H9 (cell line): ENCODE measurements around the gene MACROD1. TPM values are rescaled to one million over a fixed set of nuclear protein-coding genes. Genes with fewer than 3 reads are reported as not detected.
A peak's percentile ranks its signal among the peaks of the same experiment; 100 is the strongest.

Experiments
- DNase-seq: peaks from one replicate; pipeline ENCODE4 v3.0.0-alpha.2; 2017
- H2AFZ ChIP-seq: one replicate; pipeline ENCODE4 v1.6.1; 2013; ENCODE audit warnings: mild to moderate bottlenecking, low read length, control low read depth, moderate library complexity
- H2AK5ac ChIP-seq: 2 replicates; pipeline ENCODE4 v1.6.1; 2013; ENCODE audit warnings: low read length, control low read depth, mixed read lengths; ENCODE audit not compliant: insufficient read length
- H2BK120ac ChIP-seq: one replicate; pipeline ENCODE4 v1.6.1; 2013; ENCODE audit warnings: low read depth, mild to moderate bottlenecking, low read length, control low read depth, inconsistent platforms; ENCODE audit not compliant: poor library complexity, severe bottlenecking
- H2BK12ac ChIP-seq: 2 replicates; pipeline ENCODE4 v1.6.1; 2013; ENCODE audit warnings: low read length, control low read depth, mixed read lengths, low read depth; ENCODE audit not compliant: insufficient read length
- H2BK15ac ChIP-seq: 2 replicates; pipeline ENCODE4 v1.6.1; 2013; ENCODE audit warnings: low read depth, low read length, control low read depth
- H2BK20ac ChIP-seq: one replicate; pipeline ENCODE4 v1.6.1; 2013; ENCODE audit warnings: low read depth, mild to moderate bottlenecking, low read length, control low read depth, inconsistent platforms; ENCODE audit not compliant: poor library complexity, severe bottlenecking
- H2BK5ac ChIP-seq: 2 replicates; pipeline ENCODE4 v1.6.1; 2013; ENCODE audit warnings: low read length, control low read depth, mixed read lengths; ENCODE audit not compliant: insufficient read length
- H3K14ac ChIP-seq: 2 replicates; pipeline ENCODE4 v1.6.1; 2013; ENCODE audit warnings: low read length, control low read depth; ENCODE audit not compliant: insufficient read depth
- H3K18ac ChIP-seq: 2 replicates; pipeline ENCODE4 v1.6.1; 2013; ENCODE audit warnings: low read depth, mild to moderate bottlenecking, mixed read lengths, low read length, control low read depth; ENCODE audit not compliant: insufficient read length
- H3K23ac ChIP-seq: 2 replicates; pipeline ENCODE4 v1.6.1; 2013; ENCODE audit warnings: low read length, control low read depth, mixed read lengths, low read depth; ENCODE audit not compliant: insufficient read length
- H3K23me2 ChIP-seq: 2 replicates; pipeline ENCODE4 v1.6.1; 2013; ENCODE audit warnings: low read depth, mild to moderate bottlenecking, mixed read lengths, low read length, control low read depth; ENCODE audit not compliant: insufficient read length, poor library complexity, severe bottlenecking
- H3K27ac ChIP-seq: 2 replicates; pipeline ENCODE4 v1.5.1; 2013; ENCODE audit warnings: low read length, control low read depth, mixed read lengths, low read depth; ENCODE audit not compliant: insufficient read length
- H3K27me3 ChIP-seq: 2 replicates; pipeline ENCODE4 v1.6.1; 2013; ENCODE audit warnings: low read length, control low read depth, inconsistent platforms; ENCODE audit not compliant: insufficient read depth
- H3K4ac ChIP-seq: 2 replicates; pipeline ENCODE4 v1.6.1; 2013; ENCODE audit warnings: low read depth, mild to moderate bottlenecking, control low read depth, inconsistent platforms, low read length, moderate library complexity
- H3K4me1 ChIP-seq: 2 replicates; pipeline ENCODE4 v1.6.1; 2013; ENCODE audit warnings: low read length, control low read depth, inconsistent platforms; ENCODE audit not compliant: insufficient read depth
- H3K4me2 ChIP-seq: 2 replicates; pipeline ENCODE4 v1.6.1; 2013; ENCODE audit warnings: low read length, control low read depth, mixed read lengths; ENCODE audit not compliant: insufficient read length, insufficient read depth
- H3K56ac ChIP-seq: 2 replicates; pipeline ENCODE4 v1.6.1; 2013; ENCODE audit warnings: low read depth, mild to moderate bottlenecking, mixed read lengths, low read length, control low read depth; ENCODE audit not compliant: insufficient read length
- H3K79me1 ChIP-seq: 2 replicates; pipeline ENCODE4 v1.6.1; 2013; ENCODE audit warnings: low read depth, mild to moderate bottlenecking, moderate library complexity, low read length, control low read depth, inconsistent platforms; ENCODE audit not compliant: insufficient read depth, poor library complexity, severe bottlenecking
- H3K79me2 ChIP-seq: 2 replicates; pipeline ENCODE4 v1.6.1; 2013; ENCODE audit warnings: low read length, control low read depth, inconsistent platforms; ENCODE audit not compliant: insufficient read depth
- H3K9ac ChIP-seq: 2 replicates; pipeline ENCODE4 v1.6.1; 2013; ENCODE audit warnings: low read length, control low read depth, mixed read lengths; ENCODE audit not compliant: insufficient read length; ENCODE audit errors: extremely low read depth
- H3K9me3 ChIP-seq: one replicate; pipeline ENCODE4 v1.6.1; 2013; ENCODE audit warnings: low read depth, low read length, inconsistent platforms; ENCODE audit not compliant: control insufficient read depth
- H3T11ph ChIP-seq: one replicate; pipeline ENCODE4 v1.6.1; 2013; ENCODE audit warnings: mild to moderate bottlenecking, low read length, control low read depth, inconsistent platforms
- H4K20me1 ChIP-seq: one replicate; pipeline ENCODE4 v1.6.1; 2013; ENCODE audit not compliant: control insufficient read depth, insufficient read length, insufficient read depth
- H4K5ac ChIP-seq: 2 replicates; pipeline ENCODE4 v1.6.1; 2013; ENCODE audit warnings: low read depth, mild to moderate bottlenecking, mixed read lengths, low read length, control low read depth; ENCODE audit not compliant: insufficient read length
- H4K8ac ChIP-seq: replicated peaks from 2 replicates; pipeline ENCODE4 v1.6.1; 2013; ENCODE audit warnings: low read length, control low read depth, mixed read lengths, low read depth; ENCODE audit not compliant: insufficient read length
- H4K91ac ChIP-seq: 2 replicates; pipeline ENCODE4 v1.6.1; 2013; ENCODE audit warnings: low read depth, mild to moderate bottlenecking, moderate library complexity, mixed read lengths, low read length, control low read depth; ENCODE audit not compliant: insufficient read length
- H3K27ac Mint-ChIP-seq, 3 experiments: 2 replicates in 2 of 3; 3 replicates in 1 of 3; pipeline ENCODE4 v1.8.0; 2020 to 2021; ENCODE audit warnings: mixed read lengths in 3 of 3, mild to moderate bottlenecking in 1 of 3, moderate library complexity in 1 of 3
- H3K27me3 Mint-ChIP-seq: 2 replicates; pipeline ENCODE4 v1.8.0; 2021; ENCODE audit warnings: low read depth, mild to moderate bottlenecking, moderate library complexity, mixed read lengths
- H3K36me3 Mint-ChIP-seq, 3 experiments: 2 replicates in 2 of 3; 3 replicates in 1 of 3; pipeline ENCODE4 v1.8.0; 2020 to 2021; ENCODE audit warnings: low read depth in 3 of 3, mixed read lengths in 3 of 3; ENCODE audit not compliant: insufficient read depth in 1 of 3
- H3K4me1 Mint-ChIP-seq, 2 experiments: 2 replicates each; pipeline ENCODE4 v1.8.0; 2020; ENCODE audit warnings: mixed read lengths in 2 of 2
- H3K4me3 Mint-ChIP-seq, 2 experiments: 2 replicates in 1 of 2; 3 replicates in 1 of 2; pipeline ENCODE4 v1.8.0; 2020 to 2021; ENCODE audit warnings: mild to moderate bottlenecking in 2 of 2, mixed read lengths in 2 of 2, moderate library complexity in 1 of 2
- H3K9me3 Mint-ChIP-seq, 2 experiments: 2 replicates in 1 of 2; 3 replicates in 1 of 2; pipeline ENCODE4 v1.8.0; 2020; ENCODE audit warnings: mild to moderate bottlenecking in 2 of 2, mixed read lengths in 2 of 2, moderate library complexity in 1 of 2
- WGBS: extraction: QIAGEN DNeasy Blood & Tissue Kit; methylation state at CpG from one replicate; pipeline ENCODE4 v1.1.7; 2013; ENCODE audit warnings: missing lambda C conversion rate, low lambda C conversion rate, mixed read lengths; ENCODE audit not compliant: insufficient read length; ENCODE audit errors: extremely low coverage; 5-methylcytosine and 5-hydroxymethylcytosine counted together
- total RNA-seq: library from RNA; stranded (reverse); gene quantifications from 2 replicates; pipeline ENCODE4 v1.2.1, GENCODE V29; 2021
- TF ChIP-seq, protein P1 (sequence below): fragments of 200-600 bp; sonication (generic); conservative IDR thresholded peaks from 3 replicates; pipeline ENCODE4 v1.8.0; 2021; ENCODE audit warnings: antibody characterized with exemption, mild to moderate bottlenecking

The MACROD1 gene
- total RNA-seq, 1 experiment from 2014 or later: 21.2 TPM

DNA sequence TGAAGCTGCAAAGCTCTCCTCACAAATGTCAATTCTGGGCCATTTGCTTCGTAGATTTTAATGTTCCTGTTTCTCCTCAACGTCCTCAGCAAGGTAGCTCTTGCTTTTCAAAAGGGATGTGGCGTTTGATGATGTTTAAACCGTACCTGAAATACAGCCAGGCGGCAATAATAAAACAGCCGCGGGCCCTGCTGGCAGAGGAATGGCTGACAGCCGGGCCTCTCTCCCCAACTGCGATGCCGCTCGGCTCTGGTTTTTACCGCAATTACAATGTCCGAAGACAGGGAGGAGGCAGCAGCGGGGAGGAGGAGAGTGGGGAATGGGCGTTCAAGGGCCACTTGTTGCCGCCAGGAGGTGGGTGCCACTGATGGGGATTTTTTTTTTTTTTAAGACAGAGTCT lies 27.5 kb downstream of the MACROD1 start:
- Mint-ChIP-seq H3K36me3 (peaks cover 0 to 1% (median 0%) of the 10 kb centered on the region in 3 experiments; a peak in 1 of 7 replicates), H3K9me3 (no peaks in the 10 kb centered on the region), H3K4me1 (peaks cover 3 to 26% of the 10 kb centered on the region in 2 experiments; a peak in 3 of 4 replicates), H3K4me3 (no peak overlapping the region), H3K27me3 (peaks cover 36% of the 10 kb centered on the region), H3K27ac (peak overlapping the region in 1 of 3 experiments; percentile 74; a peak in 2 of 7 replicates)
- no peaks in the 10 kb centered on the region for H3K79me2 ChIP-seq
- H2BK15ac ChIP-seq: no peak overlapping the region
- TF ChIP-seq, protein P1, sequence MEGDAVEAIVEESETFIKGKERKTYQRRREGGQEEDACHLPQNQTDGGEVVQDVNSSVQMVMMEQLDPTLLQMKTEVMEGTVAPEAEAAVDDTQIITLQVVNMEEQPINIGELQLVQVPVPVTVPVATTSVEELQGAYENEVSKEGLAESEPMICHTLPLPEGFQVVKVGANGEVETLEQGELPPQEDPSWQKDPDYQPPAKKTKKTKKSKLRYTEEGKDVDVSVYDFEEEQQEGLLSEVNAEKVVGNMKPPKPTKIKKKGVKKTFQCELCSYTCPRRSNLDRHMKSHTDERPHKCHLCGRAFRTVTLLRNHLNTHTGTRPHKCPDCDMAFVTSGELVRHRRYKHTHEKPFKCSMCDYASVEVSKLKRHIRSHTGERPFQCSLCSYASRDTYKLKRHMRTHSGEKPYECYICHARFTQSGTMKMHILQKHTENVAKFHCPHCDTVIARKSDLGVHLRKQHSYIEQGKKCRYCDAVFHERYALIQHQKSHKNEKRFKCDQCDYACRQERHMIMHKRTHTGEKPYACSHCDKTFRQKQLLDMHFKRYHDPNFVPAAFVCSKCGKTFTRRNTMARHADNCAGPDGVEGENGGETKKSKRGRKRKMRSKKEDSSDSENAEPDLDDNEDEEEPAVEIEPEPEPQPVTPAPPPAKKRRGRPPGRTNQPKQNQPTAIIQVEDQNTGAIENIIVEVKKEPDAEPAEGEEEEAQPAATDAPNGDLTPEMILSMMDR: no peak
- H3K79me1 ChIP-seq: no peaks in the 10 kb centered on the region
- H3K18ac ChIP-seq: no peak overlapping the region
- no peaks in the 10 kb centered on the region for H3K4me1 ChIP-seq
- no peaks in the 10 kb centered on the region for H3K23me2 ChIP-seq
- no peak overlapping the region for H4K91ac ChIP-seq
- no peak overlapping the region for H2BK120ac ChIP-seq
- H3T11ph ChIP-seq: no peak overlapping the region
- H2BK12ac ChIP-seq: no peak overlapping the region
- no peak overlapping the region for H2AFZ ChIP-seq
- no peaks in the 10 kb centered on the region for H4K20me1 ChIP-seq
- no peaks in the 10 kb centered on the region for H3K9me3 ChIP-seq
- H2BK20ac ChIP-seq: no peak overlapping the region
- no peak overlapping the region for H2BK5ac ChIP-seq
- no peak overlapping the region for H3K4ac ChIP-seq
- H3K9ac ChIP-seq: no peak overlapping the region
- H3K4me2 ChIP-seq: no peak overlapping the region
- peaks cover 3% of the 10 kb centered on the region; the same call in 1 of the 2 replicates for H3K27me3 ChIP-seq
- H4K8ac ChIP-seq: no peak overlapping the region
- DNase-seq: no peak
- H3K56ac ChIP-seq: no peak overlapping the region
- no peak overlapping the region for H2AK5ac ChIP-seq
- no peak overlapping the region for H4K5ac ChIP-seq
- no peak overlapping the region for H3K23ac ChIP-seq
- no peak overlapping the region for H3K14ac ChIP-seq
- WGBS: no CpG with 5 or more reads among the region's 16 CpGs
- H3K27ac ChIP-seq: no peak overlapping the region
